H1 (cell line): Measurements from ENCODE around the gene PCNX3. TPM values are rescaled to one million over a fixed set of nuclear protein-coding genes. Genes with fewer than 3 reads are reported as not detected.

ENCODE experiments used
- CTCF ChIA-PET: fragments of 300-600 bp; sonication (Branson Sonifier 250); formaldehyde crosslinking; loops from one replicate; lab custom pipeline; 2021; ENCODE audit not compliant: partially characterized antibody; lab: Charles Lee
- POLR2A ChIA-PET: fragments of 300-600 bp; sonication (Branson Sonifier 250); formaldehyde crosslinking; loops from one replicate; lab custom pipeline; 2021; ENCODE audit warnings: inconsistent platforms; ENCODE audit not compliant: partially characterized antibody; lab: Charles Lee
- DNase-seq, 2 experiments: peaks; one replicate each; pipeline versions ENCODE4 v3.0.0 to v3.0.0-alpha.2; 2010 to 2022; ENCODE audit warnings: low spot score in 2 of 2, low read depth in 1 of 2, mixed read lengths in 1 of 2
- FAIRE-seq: peaks from 2 replicates; lab custom pipeline; 2011; peaks lifted over from hg19 to GRCh38; lab: Jason Lieb, UNC
- H2AFZ ChIP-seq: 2 replicates; pipeline ENCODE4 v1.8.1; 2012; ENCODE audit warnings: low read length, inconsistent platforms
- H2AK5ac ChIP-seq: 2 replicates; pipeline ENCODE4 v1.6.1; 2013; ENCODE audit warnings: low read depth, low read length
- H2BK120ac ChIP-seq: replicated peaks from 2 replicates; pipeline ENCODE3; 2013; ENCODE audit warnings: low read depth, low read length, inconsistent platforms
- H2BK12ac ChIP-seq: 2 replicates; pipeline ENCODE4 v1.6.1; 2013; ENCODE audit warnings: low read depth, low read length
- H2BK15ac ChIP-seq: 2 replicates; pipeline ENCODE4 v1.6.1; 2013; ENCODE audit warnings: low read length
- H2BK20ac ChIP-seq: 2 replicates; pipeline ENCODE4 v1.6.1; 2013; ENCODE audit warnings: low read length
- H2BK5ac ChIP-seq: 2 replicates; pipeline ENCODE4 v1.6.1; 2013; ENCODE audit warnings: low read depth, low read length
- H3K14ac ChIP-seq: 2 replicates; pipeline ENCODE4 v1.6.1; 2013; ENCODE audit warnings: inconsistent platforms; ENCODE audit not compliant: insufficient read length
- H3K18ac ChIP-seq: 2 replicates; pipeline ENCODE4 v1.6.1; 2013; ENCODE audit warnings: low read length; ENCODE audit errors: extremely low read depth
- H3K23ac ChIP-seq: 2 replicates; pipeline ENCODE4 v1.6.1; 2013; ENCODE audit warnings: inconsistent platforms; ENCODE audit not compliant: insufficient read length
- H3K23me2 ChIP-seq: 2 replicates; pipeline ENCODE4 v1.6.1; 2013; ENCODE audit warnings: low read depth, low read length
- H3K27ac ChIP-seq: 2 replicates; pipeline ENCODE4 v1.6.1; 2011; ENCODE audit warnings: low read depth, low read length, inconsistent platforms
- H3K27me3 ChIP-seq, 4 experiments: replicated peaks in 1 of 4; 1 replicate in 1 of 4; 2 replicates in 3 of 4; pipeline versions ENCODE4 v1.6.1 to v1.8.1; 2011 to 2013; ENCODE audit warnings: low read length in 3 of 4, mild to moderate bottlenecking in 3 of 4, inconsistent platforms in 2 of 4, mixed read lengths in 2 of 4, moderate library complexity in 1 of 4; ENCODE audit not compliant: control insufficient read depth in 3 of 4, insufficient read depth in 3 of 4; ENCODE audit errors: extremely low read depth in 1 of 4
- H3K36me3 ChIP-seq, 4 experiments: 2 replicates each; pipeline versions ENCODE4 v1.6.1 to v1.8.1; 2011 to 2013; ENCODE audit warnings: mild to moderate bottlenecking in 4 of 4, low read length in 3 of 4, moderate library complexity in 2 of 4, control low read depth in 1 of 4, inconsistent platforms in 1 of 4; ENCODE audit not compliant: insufficient read depth in 4 of 4, control insufficient read depth in 2 of 4
- H3K4ac ChIP-seq: replicated peaks from 2 replicates; pipeline ENCODE3; 2013; ENCODE audit warnings: low read length, low read depth, mixed read lengths, inconsistent platforms; ENCODE audit not compliant: insufficient read length
- H3K4me1 ChIP-seq, 4 experiments: replicated peaks in 1 of 4; 1 replicate in 1 of 4; 2 replicates in 3 of 4; pipeline versions ENCODE4 v1.6.1 to v1.8.1; 2011 to 2013; ENCODE audit warnings: low read length in 3 of 4, inconsistent platforms in 2 of 4, mixed read lengths in 1 of 4; ENCODE audit not compliant: insufficient read depth in 4 of 4, control insufficient read depth in 3 of 4
- H3K4me2 ChIP-seq, 2 experiments: 2 replicates each; pipeline versions ENCODE4 v1.6.1 to v1.8.1; 2011 to 2013; ENCODE audit warnings: low read depth in 2 of 2, low read length in 2 of 2, control low read depth in 1 of 2, inconsistent platforms in 1 of 2, mild to moderate bottlenecking in 1 of 2; ENCODE audit not compliant: insufficient read depth in 1 of 2
- H3K4me3 ChIP-seq, 4 experiments: fragments of 200-600, 300-600 bp in 1 of 4; sonication (generic), shearing (Covaris generic), sonication (Bioruptor Twin) in 1 of 4; 2 replicates each; pipeline versions ENCODE4 v1.5.1 to v1.8.1; 2011 to 2016; ENCODE audit warnings: low read length in 4 of 4, low read depth in 3 of 4, control low read depth in 2 of 4, inconsistent platforms in 2 of 4, mild to moderate bottlenecking in 2 of 4, mixed read lengths in 1 of 4, moderate library complexity in 1 of 4; ENCODE audit not compliant: insufficient read depth in 2 of 4; ENCODE audit errors: extremely low read depth in 1 of 4
- H3K56ac ChIP-seq: replicated peaks from 2 replicates; pipeline ENCODE3; 2013; ENCODE audit warnings: low read depth, mild to moderate bottlenecking, mixed read lengths, low read length, inconsistent platforms; ENCODE audit not compliant: insufficient read length
- H3K79me1 ChIP-seq: 2 replicates; pipeline ENCODE4 v1.6.1; 2013; ENCODE audit warnings: low read depth, low read length, control low read depth
- H3K79me2 ChIP-seq, 2 experiments: 2 replicates each; pipeline versions ENCODE4 v1.6.1 to v1.8.1; 2012 to 2013; ENCODE audit warnings: low read length in 2 of 2, mild to moderate bottlenecking in 2 of 2, inconsistent platforms in 1 of 2; ENCODE audit not compliant: insufficient read depth in 2 of 2, control insufficient read depth in 1 of 2
- H3K9ac ChIP-seq, 4 experiments: replicated peaks in 1 of 4; 1 replicate in 1 of 4; 2 replicates in 3 of 4; pipeline versions ENCODE4 v1.6.1 to v1.8.1; 2011 to 2013; ENCODE audit warnings: low read depth in 3 of 4, low read length in 3 of 4, control low read depth in 2 of 4, mild to moderate bottlenecking in 2 of 4, moderate library complexity in 2 of 4, inconsistent platforms in 1 of 4; ENCODE audit errors: extremely low read depth in 1 of 4
- H3K9me3 ChIP-seq, 2 experiments: 2 replicates each; pipeline versions ENCODE4 v1.6.1 to v1.8.1; 2012 to 2013; ENCODE audit warnings: mild to moderate bottlenecking in 2 of 2, moderate library complexity in 2 of 2, control low read depth in 1 of 2, inconsistent platforms in 1 of 2, low read depth in 1 of 2, low read length in 1 of 2, mixed read lengths in 1 of 2; ENCODE audit not compliant: insufficient read depth in 2 of 2
- H4K20me1 ChIP-seq, 2 experiments: replicated peaks in 1 of 2; 2 replicates each; pipeline versions ENCODE3 to v1.8.1; 2011 to 2013; ENCODE audit warnings: inconsistent platforms in 2 of 2, low read length in 2 of 2, mild to moderate bottlenecking in 1 of 2; ENCODE audit not compliant: insufficient read depth in 2 of 2, control insufficient read depth in 1 of 2
- H4K5ac ChIP-seq: 2 replicates; pipeline ENCODE4 v1.6.1; 2013; ENCODE audit warnings: low read length, low read depth, mixed read lengths, inconsistent platforms; ENCODE audit not compliant: insufficient read length
- H4K8ac ChIP-seq: 2 replicates; pipeline ENCODE4 v1.8.0; 2013; ENCODE audit warnings: mild to moderate bottlenecking, moderate library complexity, low read length, inconsistent platforms; ENCODE audit not compliant: insufficient read depth; ENCODE audit errors: extremely low read depth
- H4K91ac ChIP-seq: replicated peaks from 2 replicates; pipeline ENCODE3; 2013; ENCODE audit warnings: low read length, mixed read lengths, inconsistent platforms; ENCODE audit not compliant: insufficient read length
- CREB1 ChIP-seq: IDR thresholded peaks from 2 replicates; pipeline ENCODE4 v1.6.1; 2012; ENCODE audit warnings: inconsistent platforms
- HDAC6 ChIP-seq: IDR thresholded peaks from one replicate; pipeline ENCODE4 v1.7.1; 2012; ENCODE audit warnings: low read depth, mild to moderate bottlenecking, inconsistent platforms, low read length, moderate library complexity
- KDM4A ChIP-seq: IDR thresholded peaks from one replicate; pipeline ENCODE4 v1.7.1; 2012; ENCODE audit warnings: low read depth, mild to moderate bottlenecking, moderate library complexity, low read length, inconsistent platforms; ENCODE audit not compliant: severe bottlenecking
- RBBP5 ChIP-seq: IDR thresholded peaks from 2 replicates; pipeline ENCODE4 v1.7.1; 2012; ENCODE audit warnings: low read depth, mild to moderate bottlenecking, inconsistent platforms, low read length, moderate library complexity, borderline replicate concordance
- WGBS, 2 experiments: shearing (Covaris generic) in 1 of 2; methylation state at CpG; one replicate each; pipeline versions ENCODE4 v1.1.6 to v1.1.7; 2013 to 2015; ENCODE audit warnings: low lambda C conversion rate in 2 of 2, mixed read lengths in 2 of 2, inconsistent platforms in 1 of 2, low coverage in 1 of 2, missing lambda C conversion rate in 1 of 2; ENCODE audit not compliant: insufficient replicate concordance in 2 of 2, insufficient coverage in 1 of 2, insufficient read length in 1 of 2; ENCODE audit errors: extremely low coverage in 1 of 2, missing lambda C conversion rate in 1 of 2; 5-methylcytosine and 5-hydroxymethylcytosine counted together
- polyA plus RNA-seq, 7 experiments: library from polyadenylated mRNA; depleted of rRNA in 3 of 7; stranded (reverse) in 5 of 7; unstranded in 2 of 7; fragments of >200 nt in 5 of 7; fragments of 200-250 nt in 2 of 7; gene quantifications; 1 replicate in 5 of 7; 2 replicates in 1 of 7; 4 replicates in 1 of 7; pipeline versions ENCODE4 v1.2.1 to v1.2.3, GENCODE V29; 2011 to 2013; ENCODE audit warnings: missing spikeins in 2 of 7, mixed read lengths in 2 of 7
- total RNA-seq: library from RNA; stranded (reverse); fragmentation: NEBNext Ultra II Directional; extraction: Animal tissue kit (Norgen Biotek cat#: 25700); gene quantifications from 2 replicates; pipeline ENCODE4 v1.2.1, GENCODE V29; 2021

PCNX3 gene
- total and polyA plus RNA-seq, 2 of the 8 experiments (the other 6 are each of a cell fraction or from before 2014, with no cell fraction given), result 27.2 to 38.8 TPM

GRCh38 chr11:65580031-65580692 lies 35.4 kb upstream of the PCNX3 start:
- CTCF ChIA-PET, result interaction anchor here (1.5 to 14.5 kb wide), 5 partner anchors 8 to 39 kb away, joined by 5 to 162 read pairs (median 23); partner anchors contain the start of genes FAM89B and ZNRD2
- Histone ChIP-seq H3K79me2 (no peaks in the 10 kb centered on the region), H3K27me3 (peaks cover 22 to 61% (median 48%) of the 10 kb centered on the region in 4 experiments), H3K4me2 (no peak overlapping the region), H4K91ac (no peak overlapping the region), H3K4me1 (peaks cover 4 to 19% (median 8%) of the 10 kb centered on the region in 4 experiments; a peak in 6 of 7 replicates), H2BK15ac (0 out of 2 replicates have a peak overlapping the region, but pooled peaks have one; percentile 72), H4K8ac (no peak overlapping the region), H2BK120ac (no peak overlapping the region), H3K4me3 (no peak overlapping the region), H4K20me1 (peaks cover 0 to 5% of the 10 kb centered on the region in 2 experiments), H2BK20ac (no peak overlapping the region), H3K14ac (no peak overlapping the region), H2BK5ac (no peak overlapping the region), H3K9me3 (no peaks in the 10 kb centered on the region), H3K23me2 (peaks cover 9% of the 10 kb centered on the region; the same call in 1 of the 2 replicates), H2AK5ac (no peak overlapping the region), H3K4ac (no peak overlapping the region), H3K36me3 (no peaks in the 10 kb centered on the region), H3K18ac (no peak overlapping the region), H4K5ac (no peak overlapping the region), H3K79me1 (no peaks in the 10 kb centered on the region), H3K9ac (no peak overlapping the region), H2BK12ac (no peak overlapping the region), H3K27ac (no peak overlapping the region), H3K23ac (no peak overlapping the region), H3K56ac (no peak overlapping the region), H2AFZ (no peak overlapping the region)
- POLR2A ChIA-PET, result interaction anchor here (0.8 to 1.4 kb wide), 4 partner anchors 8 to 280 kb away, joined by 3 read pairs; partner anchors contain the start of genes FAM89B, KCNK7 and MUS81
- TF ChIP-seq CREB1 (no peak), RBBP5 (no peak), KDM4A (no peak), HDAC6 (no peak)
- DNase-seq, result no peak
- FAIRE-seq, result no peak
- 95% methylated on average over 19 of the region's 19 CpGs; no CpG with 5 or more reads in 1 of the 2 experiments for WGBS, 2 experiments
